ENCODE data around the gene FLOT1.

FLOT1 gene

GRCh38 chr6:30690403-30691207 lies 51.9 kb downstream of the FLOT1 start, which contains the start of gene NRM:
Gene NRM, minus strand, starts transcription at chr6:30690984. Its CDS starts 10 bp downstream, at chr6:30690974.
- peak within 1 kb of the TSS; percentile 77 for H3K4me3 ChIP-seq (ENCODE audit: low read depth, low read length)
- peak; percentile 84 for DNase-seq (ENCODE audit: low read depth, low spot score)
- no peak for TF ChIP-seq CTCF (IDR thresholded peaks at IDR 0.05; ENCODE audit: low read depth, low read length)
- in situ Hi-C loops (cut with HindIII; ENCODE audit: low sequenced_read_pairs) = no loop called here

GRCh38 chr6:30689985-30690384 lies 52.5 kb downstream of the FLOT1 start:
- no peak for DNase-seq (ENCODE audit: low read depth, low spot score)
- in situ Hi-C loops (cut with HindIII; ENCODE audit: low sequenced_read_pairs) = no loop called here
- H3K4me3 ChIP-seq (ENCODE audit: low read depth, low read length) = peak overlapping the region; percentile 77
- TF ChIP-seq CTCF (IDR thresholded peaks at IDR 0.05; ENCODE audit: low read depth, low read length) = no peak

GRCh38 chr6:30689022-30689865 lies 53.2 kb downstream of the FLOT1 start:
- DNase-seq (ENCODE audit: low read depth, low spot score) = no peak
- H3K4me3 ChIP-seq (ENCODE audit: low read depth, low read length) = no peak overlapping the region
- no peak for TF ChIP-seq CTCF (IDR thresholded peaks at IDR 0.05; ENCODE audit: low read depth, low read length)
- in situ Hi-C loops (cut with HindIII; ENCODE audit: low sequenced_read_pairs) = no loop called here

- H3K4me3 ChIP-seq (ENCODE audit: low read depth, low read length) = peak overlapping the region; percentile 87
- no peak for DNase-seq (ENCODE audit: low read depth, low spot score)
- in situ Hi-C loops (cut with HindIII; ENCODE audit: low sequenced_read_pairs) = no loop called here
- TF ChIP-seq CTCF (IDR thresholded peaks at IDR 0.05; ENCODE audit: low read depth, low read length) = no peak
These were observed 53.9 kb downstream of the FLOT1 start for GRCh38 chr6:30688569-30688968.

- in situ Hi-C loops (cut with HindIII; ENCODE audit: low sequenced_read_pairs) = no loop called here
- TF ChIP-seq CTCF (IDR thresholded peaks at IDR 0.05; ENCODE audit: low read depth, low read length) = peak; percentile 38
- H3K4me3 ChIP-seq (ENCODE audit: low read depth, low read length) = peak overlapping the region; percentile 87
- DNase-seq (ENCODE audit: low read depth, low spot score) = peak; percentile 45
These were observed 54.6 kb downstream of the FLOT1 start for GRCh38 chr6:30687659-30688431.

Data from astrocyte of the spinal cord (primary cell).